ENCODE data around the gene C12orf57.
A peak's percentile ranks its signal among the peaks of the same experiment; 100 is the strongest.

C12orf57 gene

DNA sequence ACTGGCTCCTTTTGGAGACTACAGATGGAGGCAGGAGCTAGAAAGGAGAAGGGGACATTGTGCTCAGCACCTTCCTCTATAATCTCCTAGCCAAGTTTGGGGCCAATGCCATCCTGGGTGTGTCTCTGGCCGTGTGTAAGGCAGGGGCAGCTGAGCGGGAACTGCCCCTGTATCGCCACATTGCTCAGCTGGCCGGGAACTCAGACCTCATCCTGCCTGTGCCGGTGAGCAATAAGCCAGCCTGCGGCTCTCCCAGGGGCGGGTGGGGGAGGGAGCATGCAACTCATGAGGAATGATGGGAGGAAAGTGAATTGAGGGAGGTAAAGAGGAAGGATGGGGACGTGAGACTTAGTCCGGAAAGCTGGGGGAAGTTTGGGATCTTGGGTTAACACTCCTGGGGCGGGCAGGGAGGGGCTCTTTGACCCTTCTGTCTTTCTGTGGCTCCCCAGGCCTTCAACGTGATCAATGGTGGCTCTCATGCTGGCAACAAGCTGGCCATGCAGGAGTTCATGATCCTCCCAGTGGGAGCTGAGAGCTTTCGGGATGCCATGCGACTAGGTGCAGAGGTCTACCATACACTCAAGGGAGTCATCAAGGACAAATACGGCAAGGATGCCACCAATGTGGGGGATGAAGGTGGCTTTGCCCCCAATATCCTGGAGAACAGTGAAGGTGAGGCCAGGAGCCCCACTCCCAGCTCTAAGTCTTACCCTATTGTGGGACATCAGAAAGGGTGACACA is 26.2 kb upstream of the C12orf57 start:
- peak; percentile 58 for DNase-seq (ENCODE audit: low read depth)

- no peak for DNase-seq (ENCODE audit: low read depth)
These were observed 24.2 kb upstream of the C12orf57 start for GRCh38 chr12:6919588-6919987.

DNA sequence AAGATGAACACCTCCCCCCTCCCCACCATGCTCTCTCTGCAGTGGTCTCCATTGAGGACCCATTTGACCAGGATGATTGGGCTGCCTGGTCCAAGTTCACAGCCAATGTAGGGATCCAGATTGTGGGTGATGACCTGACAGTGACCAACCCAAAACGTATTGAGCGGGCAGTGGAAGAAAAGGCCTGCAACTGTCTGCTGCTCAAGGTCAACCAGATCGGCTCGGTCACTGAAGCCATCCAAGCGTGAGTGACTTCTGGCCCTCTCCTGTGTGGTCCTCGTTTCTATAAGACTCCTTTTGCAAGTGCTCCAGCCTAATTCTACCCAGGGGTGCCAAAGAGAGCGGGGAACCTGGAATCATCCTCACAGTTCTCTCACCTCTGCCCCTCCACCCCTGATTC is 22.3 kb upstream of the C12orf57 start:
- DNase-seq (ENCODE audit: low read depth): no peak

- no peak for DNase-seq (ENCODE audit: low read depth)
These were observed 21.6 kb upstream of the C12orf57 start for GRCh38 chr12:6921996-6922946.

GRCh38 chr12:6923003-6923732 is 20.7 kb upstream of the C12orf57 start:
- no peak for DNase-seq (ENCODE audit: low read depth)

GRCh38 chr12:6923851-6924250 is 20.0 kb upstream of the C12orf57 start:
- no peak for DNase-seq (ENCODE audit: low read depth)

- DNase-seq (ENCODE audit: low read depth): no peak
These were observed 18.6 kb upstream of the C12orf57 start for GRCh38 chr12:6925239-6925539.

GRCh38 chr12:6925540-6926279 is 18.1 kb upstream of the C12orf57 start:
- DNase-seq (ENCODE audit: low read depth): peak; percentile 94

DNA sequence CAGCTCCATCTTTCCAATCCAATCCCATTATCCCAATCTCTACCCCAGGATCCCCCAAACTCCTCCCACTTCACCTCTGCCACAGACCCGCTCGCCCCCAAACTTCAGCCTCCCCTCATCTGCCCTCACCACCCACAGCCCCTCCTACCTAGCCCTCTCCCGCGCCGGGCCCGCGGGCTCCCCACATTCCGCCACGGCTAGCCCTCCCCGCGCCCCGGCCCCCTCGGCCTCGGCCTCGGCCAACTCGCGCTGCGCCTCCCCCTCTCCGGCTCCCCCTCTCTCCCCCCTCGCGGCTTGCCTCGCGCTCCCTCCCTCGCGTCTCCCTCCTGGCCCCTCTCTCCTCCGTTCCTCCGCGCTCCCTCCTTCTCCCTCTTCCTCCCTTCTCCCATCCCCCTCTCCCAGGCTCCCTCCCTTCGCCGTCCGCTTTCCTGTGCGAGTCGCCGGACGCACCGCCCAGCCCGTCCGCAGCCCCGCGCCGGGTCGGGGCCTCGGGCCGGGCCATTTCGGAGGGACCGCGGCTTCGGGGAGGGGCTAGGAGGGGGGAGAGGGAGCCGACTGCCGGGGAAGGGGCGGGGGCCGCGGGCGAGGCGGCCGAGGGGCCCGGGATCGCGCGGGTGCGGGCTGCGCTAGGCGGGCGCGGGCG is 16.3 kb upstream of the C12orf57 start, which contains the start of gene ATN1:
Gene ATN1, plus strand, starts transcription at position 581 of the 643 bp plus-strand sequence. CDS start 6,043 bp downstream, outside the sequence.
- DNase-seq (ENCODE audit: low read depth): peak; percentile 88

DNA sequence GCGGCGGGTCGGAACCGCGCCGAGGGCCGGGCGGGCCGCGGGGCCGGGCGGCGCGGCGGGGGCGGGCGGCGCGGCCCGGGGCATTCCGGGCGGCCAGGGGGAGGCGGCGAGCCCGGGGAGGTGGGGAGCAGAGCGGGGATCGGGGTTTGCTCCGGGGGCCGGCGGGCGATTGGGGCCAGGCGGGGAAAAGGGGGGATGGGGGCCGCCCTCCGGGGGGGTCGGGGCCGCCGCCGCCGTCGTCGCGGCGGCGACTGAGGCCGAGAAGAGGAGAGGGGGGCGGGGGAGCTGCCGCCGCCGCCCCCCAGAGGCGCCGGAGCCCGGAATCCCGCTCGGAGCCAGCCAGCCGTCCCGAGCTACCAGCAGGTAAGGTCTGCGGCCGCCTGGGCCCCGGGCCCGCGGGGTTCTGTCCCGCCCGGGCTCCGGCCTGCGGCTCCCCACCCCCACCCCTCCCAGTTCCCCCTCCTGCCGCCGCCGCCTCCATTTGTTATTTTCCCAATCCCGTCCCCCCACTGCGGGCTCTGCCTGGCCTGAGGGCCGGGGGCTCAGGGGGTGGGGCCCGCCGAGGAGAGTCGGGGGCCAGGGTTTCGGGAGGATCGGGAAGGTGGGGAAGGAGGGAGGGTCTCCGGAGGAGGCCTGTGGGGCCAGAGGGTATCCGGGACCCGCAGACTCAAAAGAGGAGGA is 15.7 kb upstream of the C12orf57 start:
- no peak for DNase-seq (ENCODE audit: low read depth)

DNA sequence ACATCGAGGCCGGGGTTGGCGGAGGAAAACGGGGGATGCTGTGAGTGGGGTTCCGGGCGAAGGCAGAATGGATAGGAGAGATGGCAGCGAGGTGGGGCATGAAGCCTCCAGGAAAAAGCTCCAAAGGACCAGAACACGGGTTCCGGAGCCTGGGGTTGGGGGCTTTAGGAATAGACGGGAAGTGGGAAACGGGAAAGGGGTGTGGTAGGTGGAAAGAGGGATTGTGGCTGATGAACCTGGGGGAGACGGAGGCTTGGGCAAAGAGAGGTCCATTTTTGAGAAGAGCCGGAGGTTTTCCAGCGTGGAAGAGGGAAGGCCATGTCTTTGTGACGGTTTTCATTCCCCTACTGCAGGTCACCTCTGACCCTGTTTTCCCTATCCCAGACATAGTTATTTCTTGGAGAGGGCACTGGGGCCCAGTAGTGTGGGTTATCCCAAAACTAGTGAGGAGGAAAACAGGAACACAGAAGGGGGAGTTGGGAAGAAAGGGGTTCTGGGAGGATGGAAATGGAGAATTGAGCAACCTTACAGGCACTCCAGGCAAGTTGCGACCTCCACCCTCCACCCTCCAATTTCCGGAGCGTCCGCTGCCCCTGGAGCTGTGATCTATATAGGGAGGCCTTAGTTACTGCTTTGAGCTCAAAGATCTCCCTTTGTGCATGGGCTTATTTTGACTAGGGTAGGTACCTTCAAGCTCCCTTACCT is 15.0 kb upstream of the C12orf57 start:
- no peak for DNase-seq (ENCODE audit: low read depth)

GRCh38 chr12:6929466-6930452 is 14.1 kb upstream of the C12orf57 start:
- no peak for DNase-seq (ENCODE audit: low read depth)

DNA sequence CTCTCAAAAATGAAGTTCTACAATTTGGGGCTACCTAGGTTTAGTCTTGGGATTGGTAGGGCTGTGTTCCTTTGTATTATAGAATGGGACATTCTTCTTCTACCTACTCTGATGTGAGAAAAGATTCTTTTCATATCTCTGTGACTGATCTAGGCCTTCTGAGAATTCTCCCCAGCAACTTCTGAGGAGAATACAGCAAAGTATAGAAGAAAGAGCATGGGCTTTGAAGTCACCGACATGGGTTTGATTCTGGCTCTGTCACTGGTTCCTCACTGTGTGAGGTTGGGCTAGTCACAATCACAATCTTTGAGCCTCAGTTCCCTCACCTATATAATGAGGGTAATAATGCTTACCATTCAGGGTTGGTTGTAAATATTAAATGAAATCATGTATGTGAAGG is 11.1 kb upstream of the C12orf57 start:
- DNase-seq (ENCODE audit: low read depth): no peak

GRCh38 chr12:6934110-6934509 is 9.7 kb upstream of the C12orf57 start:
- DNase-seq (ENCODE audit: low read depth): peak; percentile 64

- DNase-seq (ENCODE audit: low read depth): no peak
These were observed 8.2 kb upstream of the C12orf57 start for GRCh38 chr12:6935371-6936193.

DNA sequence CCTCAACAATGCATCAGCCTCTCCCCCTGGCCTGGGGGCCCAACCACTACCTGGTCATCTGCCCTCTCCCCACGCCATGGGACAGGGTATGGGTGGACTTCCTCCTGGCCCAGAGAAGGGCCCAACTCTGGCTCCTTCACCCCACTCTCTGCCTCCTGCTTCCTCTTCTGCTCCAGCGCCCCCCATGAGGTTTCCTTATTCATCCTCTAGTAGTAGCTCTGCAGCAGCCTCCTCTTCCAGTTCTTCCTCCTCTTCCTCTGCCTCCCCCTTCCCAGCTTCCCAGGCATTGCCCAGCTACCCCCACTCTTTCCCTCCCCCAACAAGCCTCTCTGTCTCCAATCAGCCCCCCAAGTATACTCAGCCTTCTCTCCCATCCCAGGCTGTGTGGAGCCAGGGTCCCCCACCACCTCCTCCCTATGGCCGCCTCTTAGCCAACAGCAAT is 7.6 kb upstream of the C12orf57 start:
- no peak for DNase-seq (ENCODE audit: low read depth)

- DNase-seq (ENCODE audit: low read depth): no peak
These were observed 7.0 kb upstream of the C12orf57 start for GRCh38 chr12:6936636-6937480.

Data from EH (cell line).